Measurements from ENCODE around the gene DLK1. TPM values are rescaled to one million over a fixed set of nuclear protein-coding genes. Genes with fewer than 3 reads are reported as not detected.

Gene DLK1
- total and polyA plus RNA-seq, 3 donors from 2014 or later, result 45.6 to 109 (median 59.4) TPM

DNA sequence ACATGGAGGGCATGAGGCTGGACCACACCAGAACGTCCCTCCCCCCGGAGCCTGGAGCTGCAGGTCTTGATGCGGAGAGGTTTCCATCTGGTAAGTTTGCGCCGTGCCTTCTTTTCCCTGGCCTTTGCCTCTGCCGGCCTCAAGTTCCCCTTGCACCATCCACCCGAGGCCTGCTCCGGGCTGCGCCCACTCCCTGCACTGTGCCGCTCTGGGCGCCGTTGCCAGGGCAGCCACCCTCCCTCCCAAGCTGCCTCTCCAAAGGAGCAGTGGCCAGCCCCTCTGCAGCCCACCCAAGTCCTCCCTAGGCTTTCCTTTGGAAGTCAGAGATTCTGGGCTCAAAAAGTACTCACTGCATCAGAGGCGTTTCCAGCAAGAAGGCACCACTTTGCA is 53.0 kb downstream of the DLK1 start:
- no peaks in the 10 kb centered on the region for H3K4me1 ChIP-seq
- no peak overlapping the region for H3K27ac ChIP-seq
- no peaks in the 10 kb centered on the region for H3K36me3 ChIP-seq (ENCODE audit: low read depth, missing control alignments)
- no peaks in the 10 kb centered on the region for H3K9me3 ChIP-seq
- H3K27me3 ChIP-seq, result no peaks in the 10 kb centered on the region
- intact Hi-C loops (cut with DNase I; ENCODE audit: low total_unique reads), result no loop called here
- no peak for TF ChIP-seq POLR2A (IDR thresholded peaks at IDR 0.05)
- TF ChIP-seq CTCF (IDR thresholded peaks at IDR 0.05), result no peak
- no peak overlapping the region for H3K4me3 ChIP-seq
- DNase-seq, result no peak
- 96% methylated on average over 11 to 13 of the region's 13 CpGs for WGBS, 2 donors

- Histone ChIP-seq H3K36me3 (ENCODE audit: low read depth, missing control alignments) (no peaks in the 10 kb centered on the region), H3K4me3 (no peak overlapping the region), H3K27ac (no peak overlapping the region), H3K4me1 (no peaks in the 10 kb centered on the region), H3K9me3 (no peaks in the 10 kb centered on the region), H3K27me3 (no peaks in the 10 kb centered on the region)
- DNase-seq, result no peak
- intact Hi-C loops (cut with DNase I; ENCODE audit: low total_unique reads), result no loop called here
- WGBS, 2 donors, result 96 to 97% methylated on average over 10 to 12 of the region's 12 CpGs
- TF ChIP-seq CTCF (IDR thresholded peaks at IDR 0.05) (no peak), POLR2A (IDR thresholded peaks at IDR 0.05) (no peak)
Measured at GRCh38 chr14:100780246-100780645, 53.6 kb downstream of the DLK1 start.

- Histone ChIP-seq H3K27ac (no peak overlapping the region), H3K9me3 (no peaks in the 10 kb centered on the region), H3K36me3 (ENCODE audit: low read depth, missing control alignments) (no peaks in the 10 kb centered on the region), H3K27me3 (no peaks in the 10 kb centered on the region), H3K4me1 (no peaks in the 10 kb centered on the region), H3K4me3 (no peak overlapping the region)
- 84 to 91% methylated on average over 10 to 12 of the region's 12 CpGs for WGBS, 2 donors
- intact Hi-C loops (cut with DNase I; ENCODE audit: low total_unique reads), result no loop called here
- no peak for DNase-seq
- no peak for TF ChIP-seq POLR2A (IDR thresholded peaks at IDR 0.05)
- no peak for TF ChIP-seq CTCF (IDR thresholded peaks at IDR 0.05)
Measured at GRCh38 chr14:100780646-100781355, 54.1 kb downstream of the DLK1 start.

- intact Hi-C loops (cut with DNase I; ENCODE audit: low total_unique reads), result no loop called here
- no peak for TF ChIP-seq POLR2A (IDR thresholded peaks at IDR 0.05)
- TF ChIP-seq CTCF (IDR thresholded peaks at IDR 0.05), result no peak
- WGBS, 2 donors, result 88 to 92% methylated on average over 8 of the region's 8 CpGs
- H3K4me3 ChIP-seq, result no peak overlapping the region
- H3K36me3 ChIP-seq (ENCODE audit: low read depth, missing control alignments), result no peaks in the 10 kb centered on the region
- DNase-seq, result no peak
- no peaks in the 10 kb centered on the region for H3K9me3 ChIP-seq
- no peaks in the 10 kb centered on the region for H3K4me1 ChIP-seq
- no peak overlapping the region for H3K27ac ChIP-seq
- no peaks in the 10 kb centered on the region for H3K27me3 ChIP-seq
Measured at GRCh38 chr14:100781952-100782351, 55.3 kb downstream of the DLK1 start.

Data from testis (tissue), 3 donors.